Testis (tissue), 3 donors: Measurements from ENCODE around the gene NOL4L. TPM values are rescaled to one million over a fixed set of nuclear protein-coding genes. Genes with fewer than 3 reads are reported as not detected.
"Not testable (repeated sequence)": the region's sequence is repeated elsewhere in the genome, so short reads cannot be mapped to it uniquely, and the experiment has no call there.

Experiments used
- DNase-seq: peaks from one replicate; pipeline ENCODE4 v3.0.0-alpha.2; 2019
- H3K27ac ChIP-seq, 2 donors: fragments of 200-600 bp; sonication (generic); one replicate each; pipeline ENCODE4 v1.5.1; 2019
- H3K27me3 ChIP-seq: fragments of 200-600 bp; sonication (generic); one replicate; pipeline ENCODE4 v1.5.1; 2019
- H3K36me3 ChIP-seq: fragments of 200-600 bp; sonication (generic); one replicate; pipeline ENCODE4 v1.5.1; 2017; ENCODE audit warnings: low read depth; ENCODE audit errors: missing control alignments
- H3K4me1 ChIP-seq: fragments of 200-600 bp; sonication (generic); one replicate; pipeline ENCODE4 v1.5.1; 2019
- H3K4me3 ChIP-seq, 2 donors: fragments of 200-600 bp; sonication (generic); one replicate each; pipeline ENCODE4 v1.5.1; 2017 to 2019
- H3K9me3 ChIP-seq: fragments of 200-600 bp; sonication (generic); one replicate; pipeline ENCODE4 v1.5.1; 2017
- CTCF ChIP-seq, 3 experiments: fragments of 450-650 bp in 2 of 3; fragments of 200-600 bp in 1 of 3; sonication (generic) in 1 of 3; IDR thresholded peaks; one replicate each; pipeline ENCODE4 v1.5.1; 2016 to 2019; ENCODE audit warnings: antibody characterized with exemption in 3 of 3, mild to moderate bottlenecking in 2 of 3, moderate library complexity in 1 of 3
- POLR2A ChIP-seq: fragments of 450-650 bp; IDR thresholded peaks from one replicate; pipeline ENCODE4 v1.6.1; 2017; ENCODE audit warnings: antibody characterized with exemption, mild to moderate bottlenecking, moderate library complexity
- WGBS, 2 donors: methylation state at CpG; one replicate each; pipeline ENCODE4 v1.1.5; 2018; 5-methylcytosine and 5-hydroxymethylcytosine counted together
- intact Hi-C: fragments of 100-400 bp; cut with DNase I; formaldehyde crosslinking; loops from one replicate; pipeline ENCODE4 v1.15.1; 2023; ENCODE audit warnings: low total_unique reads
- polyA plus RNA-seq: library from polyadenylated mRNA; stranded (reverse); fragments of 350-450 nt; fragmentation: Illumina TruSeq; extraction: RNeasy Lipid Tissue Mini Kit (QIAGEN cat#74804); gene quantifications from one replicate; pipeline ENCODE4 v1.2.3, GENCODE V29; 2014; ENCODE audit warnings: low read depth, low replicate concordance; ENCODE audit not compliant: insufficient read depth
- total RNA-seq, 2 donors: library from RNA; depleted of rRNA; stranded (reverse); fragments of >200 nt; gene quantifications; one replicate each; pipeline ENCODE4 v1.2.3, GENCODE V29; 2016

Gene NOL4L
- total and polyA plus RNA-seq, 3 donors from 2014 or later: 100.0 to 129 (median 115) TPM

GRCh38 chr20:32599783-32600340 is 14.7 kb upstream of the NOL4L start:
- Histone ChIP-seq H3K27ac (no peak overlapping the region), H3K4me3 (no peak overlapping the region), H3K27me3 (no peaks in the 10 kb centered on the region), H3K4me1 (peaks cover 2% of the 10 kb centered on the region), H3K9me3 (no peaks in the 10 kb centered on the region), H3K36me3 (no peaks in the 10 kb centered on the region)
- TF ChIP-seq CTCF (IDR thresholded peaks at IDR 0.05) (no peak), POLR2A (no peak)
- intact Hi-C loops: no loop called here
- WGBS, 2 donors: 77 to 85% methylated on average over 3 to 6 of the region's 6 CpGs
- DNase-seq: no peak

GRCh38 chr20:32598606-32599005 is 13.5 kb upstream of the NOL4L start:
- no peaks in the 10 kb centered on the region for H3K36me3 ChIP-seq
- 80 to 86% methylated on average over 3 to 7 of the region's 7 CpGs for WGBS, 2 donors

GRCh38 chr20:32597714-32598113 is 12.6 kb upstream of the NOL4L start:
- H3K4me1 ChIP-seq: no peaks in the 10 kb centered on the region
- intact Hi-C loops: no loop called here
- no peaks in the 10 kb centered on the region for H3K36me3 ChIP-seq
- no peak overlapping the region for H3K27ac ChIP-seq
- no peaks in the 10 kb centered on the region for H3K9me3 ChIP-seq
- H3K27me3 ChIP-seq: no peaks in the 10 kb centered on the region
- no peak for DNase-seq
- H3K4me3 ChIP-seq: no peak overlapping the region
- 77 to 82% methylated on average over 7 of the region's 7 CpGs for WGBS, 2 donors
- TF ChIP-seq POLR2A: no peak
- no peak for TF ChIP-seq CTCF (IDR thresholded peaks at IDR 0.05)

More at GRCh38 chr20:32598606-32599005, 13.5 kb upstream of the NOL4L start:
- intact Hi-C loops: no loop called here
- TF ChIP-seq CTCF (IDR thresholded peaks at IDR 0.05): no peak
- no peak for TF ChIP-seq POLR2A
- no peak for DNase-seq
- Histone ChIP-seq H3K27me3 (no peaks in the 10 kb centered on the region), H3K4me1 (no peaks in the 10 kb centered on the region), H3K4me3 (no peak overlapping the region), H3K9me3 (no peaks in the 10 kb centered on the region), H3K27ac (no peak overlapping the region)

GRCh38 chr20:32596681-32597252 is 11.6 kb upstream of the NOL4L start:
- WGBS, 2 donors: 34 to 38% methylated on average over 2 of the region's 2 CpGs
- Histone ChIP-seq H3K9me3 (no peaks in the 10 kb centered on the region), H3K36me3 (no peaks in the 10 kb centered on the region), H3K27me3 (no peaks in the 10 kb centered on the region), H3K27ac (no peak overlapping the region), H3K4me1 (no peaks in the 10 kb centered on the region), H3K4me3 (no peak overlapping the region)
- TF ChIP-seq CTCF (IDR thresholded peaks at IDR 0.05): no peak
- intact Hi-C loops: no loop called here
- no peak for DNase-seq

GRCh38 chr20:32595143-32595542 is 10.0 kb upstream of the NOL4L start:
- Histone ChIP-seq H3K36me3 (no peaks in the 10 kb centered on the region), H3K27me3 (no peaks in the 10 kb centered on the region), H3K27ac (no peak overlapping the region), H3K4me3 (no peak overlapping the region), H3K9me3 (no peaks in the 10 kb centered on the region), H3K4me1 (no peaks in the 10 kb centered on the region)
- WGBS, 2 donors: 88 to 92% methylated on average over 4 of the region's 4 CpGs
- intact Hi-C loops: no loop called here
- TF ChIP-seq POLR2A (no peak), CTCF (IDR thresholded peaks at IDR 0.05) (no peak)
- DNase-seq: no peak

- H3K27me3 ChIP-seq, H3K9me3 ChIP-seq, H3K4me3 ChIP-seq, DNase-seq, H3K36me3 ChIP-seq, H3K4me1 ChIP-seq, intact Hi-C loops, H3K27ac ChIP-seq: not testable (repeated sequence)
- WGBS, 2 donors: 92 to 96% methylated on average over 5 of the region's 5 CpGs
These were observed 9.5 kb upstream of the NOL4L start for GRCh38 chr20:32594669-32595068.
